KMS-11 (cell line): ENCODE measurements around the gene WDR47.

Experiments used
- H2AFZ ChIP-seq: fragments of 200-600 bp; sonication (generic); 2 replicates; pipeline ENCODE4 v1.6.1; 2016; ENCODE audit warnings: antibody characterized with exemption, mixed run types, low read depth
- H3K27ac ChIP-seq: fragments of 200-600 bp; sonication (generic); 2 replicates; pipeline ENCODE4 v1.6.1; 2016; ENCODE audit warnings: mild to moderate bottlenecking, mixed run types
- H3K27me3 ChIP-seq: fragments of 200-600 bp; sonication (generic); 2 replicates; pipeline ENCODE4 v1.6.1; 2017; ENCODE audit warnings: mild to moderate bottlenecking, low read depth, mixed run types, moderate library complexity; ENCODE audit not compliant: insufficient read depth
- H3K36me3 ChIP-seq: fragments of 200-600 bp; sonication (generic); 2 replicates; pipeline ENCODE4 v1.6.1; 2017; ENCODE audit warnings: mild to moderate bottlenecking, mixed run types; ENCODE audit not compliant: insufficient read depth
- H3K4me1 ChIP-seq: fragments of 200-600 bp; sonication (generic); 2 replicates; pipeline ENCODE4 v1.6.1; 2016; ENCODE audit warnings: mild to moderate bottlenecking, low read depth, mixed run types; ENCODE audit not compliant: poor library complexity, severe bottlenecking
- H3K4me2 ChIP-seq: fragments of 200-600 bp; sonication (generic); 2 replicates; pipeline ENCODE4 v1.7.0; 2016; ENCODE audit warnings: mild to moderate bottlenecking, mixed run types
- H3K4me3 ChIP-seq: fragments of 200-600 bp; sonication (generic); IDR thresholded peaks from 2 replicates; pipeline ENCODE4 v1.6.1; 2017; ENCODE audit warnings: low read depth, low read length, mixed read lengths; ENCODE audit not compliant: insufficient read depth
- H3K79me2 ChIP-seq: fragments of 200-600 bp; sonication (generic); 2 replicates; pipeline ENCODE4 v1.6.1; 2016; ENCODE audit warnings: low read depth, mixed run types; ENCODE audit not compliant: insufficient read depth
- H3K9ac ChIP-seq: fragments of 200-600 bp; sonication (generic); 2 replicates; pipeline ENCODE4 v1.6.1; 2016; ENCODE audit warnings: mild to moderate bottlenecking, mixed run types
- H4K20me1 ChIP-seq: fragments of 200-600 bp; sonication (generic); 2 replicates; pipeline ENCODE4 v1.6.1; 2016; ENCODE audit warnings: mild to moderate bottlenecking, mixed run types; ENCODE audit not compliant: insufficient read depth
- TF ChIP-seq, protein P1 (sequence below): fragments of 200-600 bp; sonication (generic); conservative IDR thresholded peaks from 2 replicates; pipeline ENCODE4 v1.6.1; 2017; ENCODE audit warnings: low read depth, mild to moderate bottlenecking, antibody characterized with exemption, low read length, moderate library complexity, mixed read lengths

Gene WDR47

DNA sequence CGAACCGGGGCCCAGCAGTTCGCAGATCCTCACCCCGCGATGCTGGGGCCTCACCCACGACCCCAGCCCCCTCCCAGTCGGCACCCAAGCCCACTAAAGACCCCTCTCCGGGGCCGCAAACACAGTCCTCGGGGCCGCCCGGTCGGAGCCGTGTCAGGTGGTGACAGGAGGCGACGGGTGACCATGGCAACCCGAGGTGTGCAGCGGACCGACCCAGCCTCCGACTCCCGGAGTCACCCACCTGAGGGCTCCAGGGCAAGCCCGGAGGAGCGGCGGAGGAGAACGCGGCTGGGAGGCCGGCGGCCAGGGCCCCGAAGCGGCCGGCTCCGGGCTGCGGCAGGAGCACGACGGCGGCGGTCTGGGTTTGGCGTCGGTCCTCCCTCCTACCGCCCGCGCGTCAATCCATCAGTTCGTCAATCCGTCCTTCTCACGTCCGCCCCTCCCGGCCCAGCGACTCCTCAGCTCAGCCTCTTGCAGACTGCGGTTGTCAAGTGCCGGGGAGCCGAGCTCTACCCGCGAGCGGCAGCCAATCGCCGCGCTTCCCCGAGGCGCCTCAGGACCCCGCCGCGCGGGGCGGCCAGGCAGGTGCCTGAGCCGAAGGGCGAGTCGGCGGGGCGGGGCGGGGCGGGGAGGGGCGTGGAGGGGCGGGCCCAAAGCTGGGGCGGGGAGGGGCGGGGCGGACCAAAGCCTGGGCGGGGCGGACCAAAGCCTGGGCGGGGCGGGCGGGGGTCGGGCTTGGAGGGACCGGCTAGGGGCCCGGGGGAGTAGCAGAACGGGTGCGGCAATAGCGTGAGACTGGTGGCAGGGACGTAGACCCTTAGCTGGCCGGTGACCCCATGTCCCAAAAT is at the start of gene WDR47:
Gene WDR47 (minus strand): TSS at position 482 of the 848 bp plus-strand sequence. CDS start 18,590 bp downstream, outside the sequence.
- Histone ChIP-seq H3K27ac (peak within 1 kb of the TSS; percentile 30), H3K4me1 (peaks cover 18% of the 10 kb centered on the region), H2AFZ (peak within 1 kb of the TSS; percentile 78), H3K9ac (peak within 1 kb of the TSS; percentile 66), H3K4me3 (no peak within 1 kb of the TSS), H4K20me1 (no peaks in the 10 kb centered on the region), H3K4me2 (peak within 1 kb of the TSS; percentile 77), H3K79me2 (peaks cover 15% of the 10 kb centered on the region), H3K36me3 (no peaks in the 10 kb centered on the region), H3K27me3 (no peaks in the 10 kb centered on the region)
- TF ChIP-seq, protein P1, sequence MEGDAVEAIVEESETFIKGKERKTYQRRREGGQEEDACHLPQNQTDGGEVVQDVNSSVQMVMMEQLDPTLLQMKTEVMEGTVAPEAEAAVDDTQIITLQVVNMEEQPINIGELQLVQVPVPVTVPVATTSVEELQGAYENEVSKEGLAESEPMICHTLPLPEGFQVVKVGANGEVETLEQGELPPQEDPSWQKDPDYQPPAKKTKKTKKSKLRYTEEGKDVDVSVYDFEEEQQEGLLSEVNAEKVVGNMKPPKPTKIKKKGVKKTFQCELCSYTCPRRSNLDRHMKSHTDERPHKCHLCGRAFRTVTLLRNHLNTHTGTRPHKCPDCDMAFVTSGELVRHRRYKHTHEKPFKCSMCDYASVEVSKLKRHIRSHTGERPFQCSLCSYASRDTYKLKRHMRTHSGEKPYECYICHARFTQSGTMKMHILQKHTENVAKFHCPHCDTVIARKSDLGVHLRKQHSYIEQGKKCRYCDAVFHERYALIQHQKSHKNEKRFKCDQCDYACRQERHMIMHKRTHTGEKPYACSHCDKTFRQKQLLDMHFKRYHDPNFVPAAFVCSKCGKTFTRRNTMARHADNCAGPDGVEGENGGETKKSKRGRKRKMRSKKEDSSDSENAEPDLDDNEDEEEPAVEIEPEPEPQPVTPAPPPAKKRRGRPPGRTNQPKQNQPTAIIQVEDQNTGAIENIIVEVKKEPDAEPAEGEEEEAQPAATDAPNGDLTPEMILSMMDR: no peak

DNA sequence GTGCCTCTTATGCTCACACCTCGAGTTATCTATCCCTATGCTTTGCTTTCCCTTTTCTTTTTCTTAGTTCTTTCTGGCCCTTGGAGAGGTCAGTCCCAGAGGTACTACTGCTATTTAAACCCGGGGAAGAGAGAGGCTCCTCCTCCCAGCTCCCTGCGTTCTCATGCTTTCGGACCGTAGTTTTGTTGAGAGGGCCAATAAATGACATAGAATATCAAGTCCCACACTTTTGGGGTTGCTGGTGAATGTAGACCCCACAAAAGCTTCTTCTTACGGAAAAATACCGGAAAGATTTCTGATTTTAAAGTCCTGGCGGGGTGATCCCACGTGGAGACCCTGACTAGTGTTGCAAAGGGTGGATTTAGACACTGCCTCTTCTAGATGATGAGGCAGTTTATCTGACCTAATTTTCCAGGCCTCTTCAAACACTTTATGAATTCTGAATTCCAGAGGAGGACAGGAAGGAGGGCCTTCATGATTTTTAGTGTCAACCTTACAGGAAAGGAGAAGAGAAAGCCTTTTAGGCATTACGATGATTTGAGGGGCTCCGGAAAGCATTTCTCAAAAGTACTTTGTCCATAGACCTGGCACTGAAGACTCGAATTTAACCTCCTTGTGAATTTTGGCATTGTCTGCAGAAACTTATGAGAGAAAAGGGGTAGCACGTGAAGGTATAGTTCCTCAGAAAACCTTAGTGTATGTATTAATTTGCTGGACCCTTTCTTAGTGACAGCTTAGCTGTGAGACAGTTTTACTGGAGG is 49.4 kb upstream of the WDR47 start:
- Histone ChIP-seq H3K9ac (peak overlapping the region; percentile 67), H3K4me3 (peak overlapping the region; percentile 96), H3K27me3 (no peaks in the 10 kb centered on the region), H3K4me2 (peak overlapping the region; percentile 74), H2AFZ (peak overlapping the region; percentile 97), H3K79me2 (peaks cover 25% of the 10 kb centered on the region), H4K20me1 (no peaks in the 10 kb centered on the region), H3K27ac (peak overlapping the region; percentile 69), H3K36me3 (no peaks in the 10 kb centered on the region), H3K4me1 (peaks cover 12% of the 10 kb centered on the region)
- TF ChIP-seq, protein P1: no peak

DNA sequence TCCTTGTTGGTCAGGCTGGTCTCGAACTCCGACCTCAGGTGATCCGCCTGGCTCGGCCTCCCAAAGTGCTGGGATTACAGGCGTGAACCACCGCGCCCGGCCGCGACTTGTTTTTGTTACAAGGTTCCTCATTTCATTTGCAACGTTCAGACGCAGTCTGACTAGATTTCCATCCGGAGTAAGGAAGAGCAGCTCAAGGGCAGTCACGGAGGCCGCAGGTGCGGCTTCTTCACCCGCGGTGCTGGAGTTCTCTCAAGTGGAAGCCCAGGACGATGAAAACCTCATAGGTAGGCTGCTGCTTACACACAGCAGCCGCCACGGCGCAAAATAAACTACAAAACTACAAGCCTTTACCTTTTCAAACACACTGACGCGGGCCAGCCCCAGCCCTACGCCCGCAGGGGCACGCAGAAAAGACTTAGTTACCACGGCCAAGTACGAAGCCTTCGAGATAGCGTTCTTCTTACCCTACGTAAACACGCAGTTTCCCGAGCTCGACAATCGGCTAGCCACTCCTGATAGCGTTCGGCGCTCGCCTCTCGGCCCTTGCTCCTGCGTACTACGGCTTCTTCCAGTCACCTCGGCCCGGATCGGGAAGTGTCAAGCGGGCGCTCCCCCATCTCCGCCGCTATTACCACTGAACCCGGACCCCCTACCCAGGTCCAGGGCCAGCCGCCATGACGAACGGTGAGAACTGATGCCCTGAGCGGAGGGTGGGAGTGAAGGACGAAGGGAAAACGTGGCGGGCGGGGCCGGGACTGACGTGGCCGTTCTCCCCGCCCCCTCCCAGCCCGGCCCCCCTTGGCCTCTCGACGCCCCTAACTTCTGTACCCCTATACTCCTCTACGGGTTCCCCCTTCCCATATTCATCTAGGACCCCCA is 48.5 kb upstream of the WDR47 start, which contains the start of gene TMEM167B:
Gene TMEM167B (plus strand): TSS at position 569 of the 882 bp plus-strand sequence. CDS start 109 bp downstream, at position 678.
- peaks cover 25% of the 10 kb centered on the region for H3K79me2 ChIP-seq
- no peaks in the 10 kb centered on the region for H3K27me3 ChIP-seq
- H3K4me1 ChIP-seq: peaks cover 12% of the 10 kb centered on the region
- H2AFZ ChIP-seq: peak within 1 kb of the TSS; percentile 97
- H3K4me2 ChIP-seq: peak within 1 kb of the TSS; percentile 74
- H4K20me1 ChIP-seq: no peaks in the 10 kb centered on the region
- H3K9ac ChIP-seq: peak within 1 kb of the TSS; percentile 67
- TF ChIP-seq, protein P1: no peak
- no peaks in the 10 kb centered on the region for H3K36me3 ChIP-seq
- H3K4me3 ChIP-seq: peak within 1 kb of the TSS; percentile 96
- H3K27ac ChIP-seq: peak within 1 kb of the TSS; percentile 69
